Activated T-helper 1 cell treated with Interleukin-2 at 50 U/mL for 16 hours (primary cell): Measurements from ENCODE around the gene ZNF518A.
"Not testable (repeated sequence)": the region's sequence is repeated elsewhere in the genome, so short reads cannot be mapped to it uniquely, and the experiment has no call there.

Experiments
- DNase-seq: peaks from one replicate; pipeline ENCODE4 v3.0.0-alpha.2; 2020; ENCODE audit warnings: low read depth

ZNF518A gene

GRCh38 chr10:96133135-96133534, 3.0 kb downstream of the ZNF518A start:
- DNase-seq: no peak

GRCh38 chr10:96136810-96137209, 6.7 kb downstream of the ZNF518A start:
- no peak for DNase-seq

- DNase-seq: no peak
Measured at GRCh38 chr10:96137567-96137966, 7.5 kb downstream of the ZNF518A start.

- DNase-seq: no peak
Measured at GRCh38 chr10:96138102-96138501, 8.0 kb downstream of the ZNF518A start.

- DNase-seq: no peak
Measured at GRCh38 chr10:96152437-96152836, 22.3 kb downstream of the ZNF518A start.

- DNase-seq: no peak
Measured at GRCh38 chr10:96153070-96153469, 23.0 kb downstream of the ZNF518A start.

- DNase-seq: no peak
Measured at GRCh38 chr10:96165726-96166125, 35.6 kb downstream of the ZNF518A start.

- DNase-seq: no peak
Measured at GRCh38 chr10:96168546-96168945, 38.4 kb downstream of the ZNF518A start.

GRCh38 chr10:96170230-96170629, 40.1 kb downstream of the ZNF518A start:
- no peak for DNase-seq

GRCh38 chr10:96172666-96173065, 42.6 kb downstream of the ZNF518A start:
- DNase-seq: no peak

- no peak for DNase-seq
Measured at GRCh38 chr10:96176985-96177384, 46.9 kb downstream of the ZNF518A start.

GRCh38 chr10:96188421-96188820, 58.3 kb downstream of the ZNF518A start:
- DNase-seq: no peak

- DNase-seq: no peak
Measured at GRCh38 chr10:96188916-96189315, 58.8 kb downstream of the ZNF518A start.

GRCh38 chr10:96189505-96189904, 59.4 kb downstream of the ZNF518A start:
- DNase-seq: not testable (repeated sequence)

GRCh38 chr10:96201525-96201924, 71.4 kb downstream of the ZNF518A start:
- DNase-seq: no peak

- DNase-seq: no peak
Measured at GRCh38 chr10:96205580-96205979, 75.5 kb downstream of the ZNF518A start.

- DNase-seq: no peak
Measured at GRCh38 chr10:96208271-96208670, 78.2 kb downstream of the ZNF518A start.

GRCh38 chr10:96208946-96209345, 78.8 kb downstream of the ZNF518A start:
- no peak for DNase-seq

- no peak for DNase-seq
Measured at GRCh38 chr10:96211764-96212163, 81.7 kb downstream of the ZNF518A start.

- no peak for DNase-seq
Measured at GRCh38 chr10:96212911-96213310, 82.8 kb downstream of the ZNF518A start.
